HG02623 (cell line): ENCODE results near the gene SLX4.

ENCODE experiments used
- ATAC-seq: cut with Tn5 transposase; IDR thresholded peaks from one replicate; pipeline ENCODE4 v1.9.1; 2021; ENCODE audit warnings: moderate library complexity; ENCODE audit not compliant: unreplicated experiment

SLX4 gene

DNA sequence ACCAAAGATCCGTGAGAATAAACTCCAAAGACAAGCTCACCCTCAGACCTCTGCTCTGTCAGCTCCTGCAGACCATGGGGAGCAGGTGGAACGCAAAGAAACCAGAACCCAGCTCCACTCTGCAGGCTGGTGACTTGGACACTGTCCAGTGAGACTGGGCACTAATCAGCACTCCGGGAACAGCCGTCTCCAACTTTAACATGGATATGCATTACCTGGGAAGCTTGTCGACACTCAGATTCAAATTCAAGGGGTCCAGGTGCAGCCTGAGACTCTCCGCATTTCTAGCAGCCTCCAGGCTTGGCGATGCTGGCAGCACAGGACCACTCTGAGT, 9.1 kb downstream of the SLX4 start:
- no peak for ATAC-seq

DNA sequence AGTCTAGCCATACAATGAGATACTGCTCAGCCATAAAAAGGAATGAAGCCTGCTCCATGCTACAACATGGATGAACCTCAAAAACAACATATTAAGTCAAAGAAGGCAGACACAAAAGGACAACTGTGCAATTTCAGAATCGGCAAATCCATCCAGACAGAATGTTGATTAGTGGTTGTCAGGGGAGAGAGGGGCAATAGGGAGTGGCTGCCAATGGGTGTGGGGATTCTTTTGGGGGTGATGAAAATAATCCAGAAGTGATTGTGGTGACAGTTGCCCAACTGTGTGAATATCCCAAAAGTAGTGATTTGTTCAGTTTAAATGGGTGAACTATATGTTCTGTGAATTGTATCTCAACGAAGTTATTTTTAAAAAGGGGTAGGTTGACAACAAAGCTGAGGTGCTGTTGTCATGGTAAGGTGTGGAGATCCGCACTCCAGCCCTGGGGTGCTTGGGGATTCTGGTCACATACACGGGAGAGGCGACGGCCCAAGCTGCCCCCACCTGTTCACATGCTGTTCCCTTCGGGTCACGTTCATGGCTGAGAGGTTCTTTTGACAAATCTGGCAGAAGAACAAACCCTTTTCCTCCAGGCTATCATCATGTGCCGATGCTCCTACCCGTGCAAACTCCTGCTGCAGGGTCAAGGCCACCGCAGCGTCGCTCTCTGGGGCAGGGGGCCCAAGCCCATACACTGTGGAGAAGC, 9.6 kb downstream of the SLX4 start:
- no peak for ATAC-seq

DNA sequence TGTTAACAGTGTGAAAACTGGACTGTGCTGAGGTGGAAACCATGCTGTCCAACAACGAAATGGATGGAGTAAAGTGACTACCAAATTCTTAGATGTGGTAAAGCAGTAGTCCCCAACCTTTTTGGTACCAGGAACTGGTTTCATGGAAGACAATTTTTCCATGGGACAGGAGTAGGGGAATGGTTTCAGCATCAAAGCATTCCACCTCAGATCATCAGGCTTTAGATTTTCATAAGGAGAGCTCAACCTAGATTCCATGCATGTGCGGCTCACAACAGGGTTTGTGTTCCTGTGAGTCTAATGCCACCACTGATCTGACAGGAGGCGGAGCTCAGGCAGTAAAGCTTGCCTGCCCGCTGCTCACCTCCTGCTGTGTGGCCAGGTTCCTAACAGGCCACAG, 11.5 kb downstream of the SLX4 start:
- ATAC-seq = no peak

DNA sequence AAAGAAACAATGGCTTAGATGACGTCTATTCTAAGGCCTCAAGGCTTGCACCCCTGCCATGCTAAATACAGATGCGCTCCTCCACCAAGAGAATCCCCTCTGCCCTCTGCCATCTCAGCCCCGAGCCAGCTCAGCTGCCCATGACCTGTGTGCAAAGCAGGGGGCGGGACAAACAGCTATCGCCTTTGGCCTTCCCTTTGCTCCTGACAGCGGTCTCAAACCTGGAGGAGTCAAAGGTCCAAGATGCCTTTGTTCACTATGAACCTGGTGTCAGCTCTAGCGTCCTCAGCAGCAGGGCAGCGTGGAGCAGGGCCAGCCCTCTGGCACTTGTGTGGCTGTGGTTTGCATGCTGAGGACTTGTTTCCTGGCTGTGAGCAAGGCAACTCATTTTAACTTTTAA, 12.3 kb downstream of the SLX4 start:
- ATAC-seq = no peak

DNA sequence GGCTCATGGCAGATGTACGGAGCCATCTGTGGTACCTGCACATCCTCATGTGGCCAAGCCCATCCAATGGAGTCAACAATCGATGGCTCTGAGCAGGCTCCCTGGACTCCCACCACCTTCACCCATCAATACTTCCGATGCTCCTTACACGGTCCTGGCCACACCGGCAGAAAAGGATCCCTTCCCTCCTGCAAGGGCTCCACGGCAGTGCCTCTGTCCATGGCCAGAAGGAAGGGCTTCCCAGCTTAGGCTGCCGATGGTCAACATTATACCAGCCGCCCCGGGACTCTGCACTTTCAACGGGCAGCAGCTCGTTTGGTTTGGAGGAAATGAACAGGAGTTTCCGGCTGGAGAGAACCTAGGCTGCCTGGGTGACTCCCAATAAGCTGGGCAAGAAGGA, 13.2 kb downstream of the SLX4 start:
- ATAC-seq = no peak

DNA sequence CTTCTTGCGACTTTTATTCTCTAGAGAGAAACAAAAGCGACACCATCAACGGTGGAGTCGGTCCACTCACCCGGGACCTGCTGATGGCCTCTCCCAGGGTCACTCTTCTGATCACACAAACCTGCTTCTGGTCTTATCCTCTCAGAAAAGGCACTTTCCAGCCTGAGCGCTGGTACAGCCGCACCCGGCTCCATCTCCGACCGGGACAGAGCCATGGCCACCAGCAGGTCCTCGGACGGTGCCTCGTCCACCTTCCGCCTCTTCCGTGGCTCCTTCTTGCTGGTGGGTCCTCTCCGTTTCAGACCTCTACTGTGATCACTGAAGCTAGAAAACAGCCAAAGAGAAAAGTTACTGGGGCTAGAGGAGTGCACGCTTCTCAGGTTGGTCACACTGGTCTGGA, 13.7 kb downstream of the SLX4 start:
- ATAC-seq = no peak

DNA sequence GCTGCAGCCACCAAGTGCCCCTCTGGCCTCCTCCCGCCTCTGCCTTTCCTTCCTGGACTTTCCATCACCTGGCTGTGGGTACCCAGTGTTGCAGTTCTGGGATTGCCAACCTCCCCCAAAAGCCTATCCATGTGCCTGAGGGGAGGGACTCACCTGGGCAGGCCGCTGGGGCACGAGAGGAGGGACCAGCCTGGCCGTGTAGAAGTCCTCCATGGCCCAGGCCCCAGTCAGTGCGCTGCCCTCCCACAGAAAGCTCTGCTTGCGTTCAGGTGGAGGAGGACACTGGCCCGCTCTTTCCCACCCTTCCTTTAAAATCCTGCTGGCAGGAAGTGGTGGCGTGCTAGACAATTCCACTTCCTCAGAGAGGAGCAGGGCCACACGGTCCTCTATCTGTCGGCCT, 14.2 kb downstream of the SLX4 start:
- ATAC-seq = no peak

DNA sequence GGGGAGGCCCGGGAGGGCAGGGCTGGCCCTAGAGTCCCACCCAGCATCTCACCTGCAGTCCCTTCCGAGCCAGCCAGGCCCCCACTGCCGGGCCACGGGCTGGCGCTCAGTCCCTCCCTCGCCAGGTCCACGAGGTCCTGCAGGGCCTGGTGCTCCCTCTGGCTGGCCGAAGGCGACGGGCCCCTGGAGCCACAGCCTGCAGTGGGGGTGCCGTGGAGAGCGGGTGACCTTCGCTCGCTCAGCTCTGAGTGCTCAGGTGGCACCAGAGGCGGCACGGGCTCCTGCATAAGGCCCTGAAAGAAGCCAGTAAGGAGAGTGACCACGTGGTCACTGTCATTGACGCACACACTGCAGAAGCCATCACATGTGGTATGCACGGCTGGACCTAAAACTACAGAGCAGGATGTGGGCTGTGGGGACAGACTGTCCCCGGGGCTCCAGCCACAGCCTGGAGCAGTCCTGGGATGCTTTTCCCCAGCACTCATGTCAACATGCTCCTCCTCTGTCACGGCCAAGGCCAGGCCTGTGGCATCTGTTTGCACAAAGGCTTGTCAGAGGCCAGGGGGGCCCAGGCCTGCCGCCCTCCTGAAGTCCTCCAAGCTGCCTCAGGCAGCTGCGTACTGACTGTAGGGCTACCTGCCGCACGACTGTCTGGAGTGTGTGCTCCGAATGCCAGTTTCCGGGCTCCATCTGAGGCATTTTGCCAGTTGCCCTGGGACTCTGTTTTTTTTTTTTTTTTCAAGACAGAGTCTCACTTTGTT, 15.1 kb downstream of the SLX4 start:
- no peak for ATAC-seq

DNA sequence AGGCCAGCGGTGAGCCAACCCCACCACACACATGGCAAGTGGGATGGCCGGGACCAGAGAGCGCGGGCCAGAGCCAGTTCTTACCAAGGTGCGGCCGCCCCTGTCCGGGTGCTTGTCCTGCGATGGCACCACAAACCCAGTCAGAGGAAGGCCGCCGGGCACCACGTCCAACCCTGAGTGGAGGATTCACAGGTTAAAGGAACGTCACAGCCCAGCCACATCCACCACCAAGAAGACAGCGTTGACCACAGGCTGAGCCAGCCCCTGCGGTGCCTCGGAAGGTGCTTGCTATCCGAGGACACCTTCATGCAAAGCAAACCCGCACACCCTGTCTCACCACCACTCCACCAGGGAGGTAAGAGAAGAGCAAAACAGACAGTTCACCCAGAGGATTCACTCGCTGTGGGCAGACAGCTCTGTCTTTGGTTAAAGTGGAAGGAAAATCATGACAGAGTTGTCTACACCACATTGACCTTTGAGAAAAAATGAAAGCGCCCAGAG, 15.8 kb downstream of the SLX4 start:
- ATAC-seq = no peak

DNA sequence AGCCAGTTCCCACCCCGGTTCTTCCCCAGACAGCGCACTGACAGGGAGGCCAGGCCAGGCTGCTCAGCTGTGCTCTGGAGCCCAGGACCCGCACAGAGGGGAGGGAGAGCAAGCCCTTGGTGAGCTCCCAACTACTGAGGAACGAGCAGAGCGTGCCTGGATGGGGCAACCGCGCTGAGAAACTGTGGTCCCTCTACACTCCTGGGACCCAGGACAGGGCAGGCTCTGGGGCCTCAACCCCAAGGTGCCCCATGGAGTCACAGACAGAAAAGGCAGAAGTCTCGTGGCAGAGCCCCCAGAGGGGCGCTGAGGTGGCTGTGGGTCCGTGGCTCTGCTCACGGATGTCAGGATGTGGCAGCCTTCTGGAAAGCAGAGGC, 16.3 kb downstream of the SLX4 start:
- no peak for ATAC-seq

DNA sequence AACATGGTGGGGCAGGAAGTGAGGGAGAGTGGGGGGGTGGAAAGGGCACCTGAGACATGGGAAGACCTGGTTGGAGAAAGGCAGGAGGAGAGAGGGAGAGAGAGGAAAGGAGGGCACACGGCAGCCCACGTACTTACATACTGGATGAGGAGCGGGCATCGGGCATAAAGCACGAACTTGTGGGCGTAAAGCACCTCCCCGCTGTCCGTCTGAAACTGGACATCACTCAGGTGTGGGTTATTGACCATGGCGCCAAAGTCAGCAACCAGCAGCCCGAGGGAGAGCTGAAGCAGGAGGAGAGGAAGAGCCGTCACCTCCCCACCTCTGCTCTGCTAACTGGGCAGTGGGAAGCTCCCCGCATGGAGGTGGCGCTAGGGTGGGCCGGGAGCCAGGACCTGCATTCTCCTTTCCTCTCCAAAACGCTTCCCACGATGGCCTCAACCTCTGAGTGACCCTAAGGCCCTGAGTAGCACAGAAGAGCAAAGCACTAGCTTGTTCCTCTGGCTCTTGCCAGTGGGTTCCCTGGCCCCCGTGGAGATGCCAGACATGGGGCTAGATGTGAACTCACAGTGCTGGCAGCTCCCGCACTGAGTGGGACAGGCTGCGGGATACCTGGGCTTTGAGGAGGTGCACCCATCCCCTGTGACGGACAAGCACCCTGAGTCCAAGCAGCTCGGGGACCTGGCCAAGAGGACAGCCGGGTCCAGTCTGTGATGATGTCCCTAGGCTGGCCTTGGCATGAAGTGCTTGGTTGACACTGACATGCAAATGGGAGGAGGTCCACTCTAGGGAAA, 16.9 kb downstream of the SLX4 start:
- no peak for ATAC-seq

DNA sequence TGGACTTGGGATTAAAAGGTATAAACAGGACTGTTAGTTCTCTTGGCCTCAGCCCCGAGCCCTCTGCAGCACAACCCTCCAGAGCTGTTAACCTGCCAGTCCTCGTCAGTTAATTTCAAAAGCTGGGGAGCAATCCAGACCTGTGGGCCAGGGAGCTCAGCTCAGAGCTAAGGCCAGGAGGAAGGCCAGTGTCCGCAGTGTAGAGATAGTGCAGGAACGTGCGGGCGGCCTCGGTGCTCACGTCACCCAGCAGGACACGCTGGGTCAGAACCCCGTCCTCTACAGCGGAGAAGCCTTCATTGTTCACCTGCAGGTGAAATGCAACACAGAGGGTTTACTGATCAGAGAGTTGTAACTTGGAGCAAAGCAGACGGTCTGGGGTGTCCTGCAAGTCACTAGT, 18.8 kb downstream of the SLX4 start:
- no peak for ATAC-seq

DNA sequence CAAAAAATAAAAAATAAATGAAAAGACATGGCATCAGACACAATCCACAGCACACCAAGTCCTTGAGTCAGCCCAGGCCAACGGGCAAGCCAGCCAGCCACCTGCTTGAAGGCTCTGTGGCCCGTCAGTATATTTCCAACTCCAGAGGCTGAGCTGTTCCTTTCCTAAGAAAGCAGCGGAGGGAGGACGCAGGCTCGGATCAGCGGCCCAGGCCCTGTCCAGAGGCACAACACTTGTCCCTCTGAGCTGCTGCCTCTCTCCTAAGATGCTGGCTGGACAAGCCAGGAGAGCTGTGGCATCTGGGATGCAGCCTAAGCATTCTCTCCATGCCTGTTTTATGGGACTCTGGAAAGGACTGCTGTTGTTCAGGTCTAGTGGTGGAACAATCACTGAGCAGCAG, 19.4 kb downstream of the SLX4 start:
- ATAC-seq = no peak

DNA sequence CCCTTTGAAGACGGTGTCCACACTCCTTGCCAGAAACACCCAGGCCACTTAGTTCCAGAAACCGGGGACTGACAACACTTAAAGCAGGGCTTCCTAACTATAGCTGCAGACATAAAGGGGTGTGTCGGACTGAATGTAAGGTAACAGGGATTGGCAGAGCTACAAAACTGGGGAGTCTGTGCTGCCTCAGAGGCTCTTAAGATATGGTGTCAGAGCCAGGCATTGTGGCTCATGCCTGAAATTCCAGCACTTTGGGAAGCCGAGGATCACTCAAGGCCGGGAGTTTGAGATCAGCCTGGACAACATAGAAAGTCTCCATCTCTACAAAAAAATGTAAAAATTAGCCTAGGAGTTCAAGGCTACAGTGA, 20.0 kb downstream of the SLX4 start:
- ATAC-seq = no peak

DNA sequence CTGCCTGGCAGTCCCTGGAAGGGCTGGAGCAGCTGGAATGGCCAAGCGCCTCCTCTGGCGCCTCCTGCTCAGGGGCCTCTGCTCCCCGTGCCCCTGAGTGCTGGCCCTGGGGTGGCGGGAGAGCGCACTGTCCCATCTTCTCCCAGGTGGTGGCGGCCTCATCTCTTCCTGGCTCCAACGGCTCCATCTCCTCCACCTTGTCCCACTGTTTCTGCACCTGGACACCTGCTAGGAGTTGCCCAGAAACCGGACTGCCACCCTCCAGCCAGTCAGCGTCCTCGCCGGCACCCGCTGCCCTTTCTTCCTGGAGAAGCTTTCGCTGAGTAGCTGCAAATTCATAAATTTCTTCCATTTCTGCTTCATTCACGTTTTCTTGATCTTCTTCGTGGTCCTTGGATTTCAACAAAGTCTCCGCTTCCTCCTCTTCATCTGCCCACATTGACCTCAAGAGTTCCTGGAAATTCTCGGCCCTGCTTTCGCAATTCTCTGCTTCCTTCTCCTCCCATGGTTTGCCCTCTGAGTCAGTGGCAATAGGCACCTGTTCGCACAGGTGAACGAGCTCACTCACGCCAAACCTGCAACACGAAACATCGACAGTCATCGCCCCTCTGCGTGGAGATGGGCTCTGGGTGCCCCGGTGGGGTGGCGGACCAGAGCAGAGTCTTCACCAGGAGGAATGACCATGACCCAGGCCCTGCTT, 20.5 kb downstream of the SLX4 start:
- ATAC-seq = no peak

DNA sequence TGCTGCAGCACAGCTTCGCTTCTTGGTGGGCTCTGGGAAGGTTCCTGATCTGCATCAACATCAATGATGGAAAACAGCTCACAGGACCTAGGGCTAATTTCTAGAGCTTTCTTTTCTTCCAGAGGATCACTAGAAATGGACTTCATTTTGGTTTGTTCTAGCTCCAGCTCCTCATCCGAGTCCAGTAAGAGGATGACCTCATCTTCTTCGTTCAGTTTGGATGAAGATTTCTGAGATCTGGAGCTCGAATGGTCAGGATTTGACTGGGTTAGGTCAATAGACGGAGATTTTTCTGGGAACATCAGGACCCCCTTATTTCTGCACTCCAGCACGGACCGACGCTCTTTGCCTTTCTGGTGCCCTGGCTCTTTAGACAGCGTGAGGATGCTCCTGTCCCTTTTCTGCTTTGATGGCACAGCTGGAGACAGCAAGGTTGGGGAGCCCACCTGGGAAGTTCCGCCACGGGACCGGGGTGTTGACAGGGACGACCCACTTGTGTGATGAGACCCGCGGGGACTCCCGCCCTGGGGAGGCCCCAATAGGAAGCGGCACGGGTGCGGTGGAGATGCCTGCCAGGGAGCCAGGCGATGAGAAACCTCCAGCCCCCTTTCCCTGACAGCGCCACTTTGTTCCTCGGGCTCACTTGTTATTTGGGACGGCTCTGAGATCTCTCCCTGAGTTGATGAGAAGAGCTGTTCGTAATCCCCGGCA, 21.3 kb downstream of the SLX4 start:
- ATAC-seq = no peak

DNA sequence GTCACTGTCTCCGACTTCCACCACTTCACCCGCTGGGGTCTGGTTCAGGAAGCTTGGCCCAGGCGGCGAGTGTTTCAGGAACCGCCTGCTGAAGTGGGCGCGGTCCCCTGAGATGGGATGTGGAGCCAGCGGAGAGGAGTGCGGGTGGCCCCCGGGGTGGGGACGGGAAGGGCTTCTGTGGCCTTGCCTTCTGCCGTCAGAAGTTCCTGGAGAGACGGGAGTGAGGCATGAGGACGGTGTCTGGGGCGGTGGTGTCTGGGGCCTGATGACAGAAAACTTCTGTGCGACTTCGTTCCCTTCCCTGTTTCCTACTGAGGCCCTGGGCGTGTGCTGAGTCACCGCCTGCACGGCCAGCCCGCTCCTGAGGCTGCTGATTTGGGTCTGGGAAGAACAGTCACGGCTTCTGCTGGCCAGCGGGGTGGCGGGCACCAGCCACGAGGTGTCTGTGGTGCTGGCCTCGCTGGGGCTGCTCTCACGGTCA, 21.9 kb downstream of the SLX4 start:
- ATAC-seq = no peak

DNA sequence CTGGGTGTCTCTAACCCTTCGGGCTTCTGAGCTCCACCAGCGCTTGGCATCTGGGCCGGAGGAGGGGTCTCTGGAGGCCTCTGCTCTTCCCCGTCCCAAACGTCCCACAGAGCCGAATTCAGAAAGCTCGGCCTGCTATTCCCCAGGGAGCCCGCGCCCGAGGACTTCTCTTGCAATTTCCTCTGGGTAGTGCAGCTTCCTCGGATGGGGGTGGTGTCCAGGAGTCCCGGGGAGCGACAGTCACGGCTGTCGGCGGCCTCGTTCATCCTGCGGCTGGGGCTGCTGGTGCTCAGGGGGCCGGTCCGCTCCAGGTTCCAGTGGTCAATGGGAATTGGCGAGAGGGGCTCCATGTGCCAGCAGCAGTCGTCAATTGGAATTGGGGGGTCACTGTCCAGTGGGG, 22.4 kb downstream of the SLX4 start:
- no peak for ATAC-seq

DNA sequence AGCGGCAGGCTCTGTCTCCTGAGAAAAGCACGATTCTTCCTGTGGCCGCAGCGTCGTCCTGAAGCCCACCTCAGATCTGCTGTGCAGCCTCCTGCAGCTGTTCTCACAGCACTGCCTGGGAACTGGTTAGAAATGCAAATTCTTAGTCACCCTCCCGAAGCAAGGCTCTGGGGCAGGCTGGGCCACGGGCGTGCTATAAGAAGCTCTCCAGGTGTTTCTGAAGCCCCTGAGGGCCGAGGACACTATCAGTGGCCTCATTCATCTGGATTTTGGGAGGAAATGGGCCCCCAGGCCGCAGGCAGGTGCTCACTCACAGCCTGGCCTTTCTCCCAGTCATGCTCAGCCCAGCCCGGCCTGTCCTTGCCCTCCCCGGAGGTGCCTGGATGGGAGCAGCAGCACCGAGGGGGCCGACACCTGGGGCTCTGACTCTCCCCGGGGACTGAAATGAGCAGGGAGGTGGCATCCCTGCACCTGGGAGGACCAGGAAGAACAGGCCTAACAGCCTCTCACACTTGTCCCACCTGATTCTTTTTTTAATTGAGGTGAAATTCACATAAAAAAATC, 23.8 kb downstream of the SLX4 start:
- peak; percentile 45 for ATAC-seq

DNA sequence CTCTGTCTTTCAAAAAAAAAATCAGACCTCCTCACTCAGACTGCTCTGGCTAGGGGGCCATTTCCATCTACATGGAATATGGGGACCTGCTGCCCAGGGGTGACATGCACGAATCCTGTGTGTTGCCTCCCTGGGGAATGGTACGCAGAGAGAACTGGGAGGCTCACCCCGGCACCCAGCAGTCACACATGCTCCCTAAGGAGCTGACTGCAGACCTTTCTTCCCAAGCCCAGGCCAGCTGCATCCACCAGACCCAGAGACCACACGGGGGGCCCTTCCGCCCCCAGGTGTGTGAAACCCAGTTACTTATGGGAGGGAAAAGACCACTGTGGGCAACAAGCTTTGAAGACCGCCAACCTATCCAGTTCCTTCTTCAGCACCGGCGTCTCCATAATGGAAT, 27.0 kb downstream of the SLX4 start:
- ATAC-seq = no peak
